Gastrocnemius medialis (tissue), 4 donors: ENCODE results near the gene GYG1. TPM values are rescaled to one million over a fixed set of nuclear protein-coding genes. Genes with fewer than 3 reads are reported as not detected.

Experiments used
- ATAC-seq, 2 donors: fragments of 150-250 bp; one replicate each; pipeline ENCODE4 v1.9.1; 2016
- DNase-seq, 2 donors: peaks; one replicate each; pipeline ENCODE4 v3.0.0-alpha.2; 2019
- H3K27ac ChIP-seq, 4 donors: fragments of 200-600 bp; sonication (generic); 1 replicate in 1 of 4; 2 replicates in 3 of 4; pipeline ENCODE4 v1.5.1; 2016 to 2018; ENCODE audit warnings: mild to moderate bottlenecking in 2 of 4, moderate library complexity in 1 of 4
- H3K27me3 ChIP-seq, 3 donors: fragments of 200-600 bp; sonication (generic) in 2 of 3; 1 replicate in 1 of 3; 2 replicates in 2 of 3; pipeline versions ENCODE4 v1.5.1 to v1.6.0; 2016 to 2019; ENCODE audit warnings: mild to moderate bottlenecking in 1 of 3, moderate library complexity in 1 of 3
- H3K36me3 ChIP-seq, 2 donors: fragments of 200-600 bp; sonication (generic) in 1 of 2; one replicate each; pipeline ENCODE4 v1.5.1; 2017 to 2018
- H3K4me1 ChIP-seq, 2 donors: fragments of 200-600 bp; sonication (generic) in 1 of 2; one replicate each; pipeline ENCODE4 v1.5.1; 2016 to 2017; ENCODE audit warnings: mild to moderate bottlenecking in 2 of 2
- H3K4me3 ChIP-seq, 4 donors: fragments of 200-600 bp; sonication (generic) in 3 of 4; 1 replicate in 1 of 4; 2 replicates in 3 of 4; pipeline ENCODE4 v1.5.1; 2016 to 2019; ENCODE audit warnings: mild to moderate bottlenecking in 2 of 4
- H3K9me3 ChIP-seq, 3 donors: fragments of 200-600 bp; sonication (generic) in 2 of 3; 1 replicate in 1 of 3; 2 replicates in 2 of 3; pipeline ENCODE4 v1.5.1; 2016 to 2019
- CTCF ChIP-seq, 5 experiments: fragments of 450-650 bp in 3 of 5; fragments of 200-600 bp in 2 of 5; sonication (generic) in 2 of 5; IDR thresholded peaks in 4 of 5; conservative IDR thresholded peaks in 1 of 5; 1 replicate in 4 of 5; 2 replicates in 1 of 5; pipeline ENCODE4 v1.5.1; 2016 to 2019; ENCODE audit warnings: antibody characterized with exemption in 5 of 5, mild to moderate bottlenecking in 3 of 5, moderate library complexity in 3 of 5
- POLR2A ChIP-seq, 2 donors: fragments of 450-650 bp; IDR thresholded peaks; one replicate each; pipeline ENCODE4 v1.6.1; 2017; ENCODE audit warnings: antibody characterized with exemption in 2 of 2, mild to moderate bottlenecking in 2 of 2, moderate library complexity in 2 of 2
- in situ Hi-C, 4 donors: fragments of 200-750 bp; cut with MboI; loops; one replicate each; pipeline versions ENCODE4 v1.15.0 to v1.8.0; 2017; ENCODE audit warnings: low sequenced_read_pairs in 4 of 4
- intact Hi-C: fragments of 100-400 bp; cut with DNase I; formaldehyde crosslinking; loops from one replicate; pipeline ENCODE4 v1.15.1; 2023; ENCODE audit warnings: low total_unique reads
- total RNA-seq, 4 donors: library from RNA; depleted of rRNA; stranded (reverse); fragments of >200 nt; gene quantifications; one replicate each; pipeline versions ENCODE4 v1.1.0 to v1.2.3, GENCODE V29; 2016

Gene GYG1
- total RNA-seq, 4 donors from 2014 or later = 298 to 526 (median 331) TPM

DNA sequence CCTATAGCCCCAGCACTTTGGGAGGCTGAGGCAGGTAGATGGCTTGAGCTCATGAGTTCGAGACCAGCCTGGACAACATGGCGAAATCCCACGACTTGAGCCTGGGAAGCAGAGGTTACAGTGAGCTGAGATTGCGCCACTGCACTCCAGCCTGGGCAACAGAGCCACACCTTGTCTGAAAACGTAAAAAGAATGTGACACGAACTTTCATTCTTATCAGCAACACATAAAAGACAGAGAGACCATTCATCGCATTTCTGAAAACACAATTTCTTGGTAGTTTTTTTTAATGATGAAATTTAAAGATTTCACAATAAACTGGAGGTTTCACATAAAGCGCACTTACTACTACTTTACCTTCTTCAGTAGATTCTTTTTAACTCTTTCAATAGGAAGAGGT is 76.5 kb downstream of the GYG1 start:
- Histone ChIP-seq H3K4me3 (no peak overlapping the region), H3K27ac (no peak overlapping the region), H3K36me3 (peaks cover 0 to 15% of the 10 kb centered on the region in 2 donors), H3K4me1 (no peaks in the 10 kb centered on the region), H3K27me3 (no peaks in the 10 kb centered on the region), H3K9me3 (no peaks in the 10 kb centered on the region)
- intact Hi-C loops = no loop called here
- ATAC-seq (no peak), DNase-seq (no peak)
- no peak for TF ChIP-seq CTCF (IDR thresholded peaks at IDR 0.05 in 4 of 5, conservative IDR thresholded peaks at IDR 0.05 in 1 of 5)
- no peak for TF ChIP-seq POLR2A (IDR thresholded peaks at IDR 0.05)
- in situ Hi-C loops = no loop called here

Other genes with a start within 250 kb of the GYG1 start
- under 1 TPM in 1 of 4 donors, not detected in 3; 0.76 TPM for gene CPB1, start 163.7 kb upstream of the GYG1 start, total RNA-seq
- 1 to 10 TPM in 2 of 4 donors, under 1 TPM in 1, not detected in 1; 1.00 to 4.7 (median 1.8) TPM for gene CPA3, start 126.2 kb upstream of the GYG1 start, total RNA-seq
- 10 to 100 TPM in 1 of 4 donors, 1 to 10 TPM in 3; 2.8 to 11.0 (median 5.9) TPM for gene HLTF, start 95.0 kb downstream of the GYG1 start, total RNA-seq
- gene HPS3, start 138.1 kb downstream of the GYG1 start, total RNA-seq = 1 to 10 TPM; 3.1 to 5.5 (median 4.4) TPM
- 10 to 100 TPM in 1 of 4 donors, 1 to 10 TPM in 2, under 1 TPM in 1; 0.85 to 10.6 (median 5.4) TPM for gene CP, start 230.3 kb downstream of the GYG1 start, total RNA-seq